ENCODE measurements around the gene SPOPL.

The SPOPL gene

GRCh38 chr2:138601458-138602165, 100.0 kb downstream of the SPOPL start:
- no peak for DNase-seq (ENCODE audit: low read depth)

- DNase-seq (ENCODE audit: low read depth): no peak
These were observed 100.5 kb downstream of the SPOPL start for GRCh38 chr2:138602166-138602460.

- DNase-seq (ENCODE audit: low read depth): no peak
These were observed 106.2 kb downstream of the SPOPL start for GRCh38 chr2:138607746-138608145.

GRCh38 chr2:138609446-138609845, 107.9 kb downstream of the SPOPL start:
- no peak for DNase-seq (ENCODE audit: low read depth)

- DNase-seq (ENCODE audit: low read depth): no peak
These were observed 108.8 kb downstream of the SPOPL start for GRCh38 chr2:138610201-138610953.

GRCh38 chr2:138615257-138615656, 113.7 kb downstream of the SPOPL start:
- DNase-seq (ENCODE audit: low read depth): peak; percentile 79

GRCh38 chr2:138617026-138617425, 115.5 kb downstream of the SPOPL start:
- DNase-seq (ENCODE audit: low read depth): no peak

- DNase-seq (ENCODE audit: low read depth): no peak
These were observed 117.4 kb downstream of the SPOPL start for GRCh38 chr2:138618971-138619370.

GRCh38 chr2:138620431-138620830, 118.9 kb downstream of the SPOPL start:
- DNase-seq (ENCODE audit: low read depth): no peak

- DNase-seq (ENCODE audit: low read depth): no peak
These were observed 119.6 kb downstream of the SPOPL start for GRCh38 chr2:138621139-138621538.

GRCh38 chr2:138622613-138623012, 121.0 kb downstream of the SPOPL start:
- DNase-seq (ENCODE audit: low read depth): no peak
